IMR-90 (cell line): ENCODE results near the gene ASTN2. TPM values are rescaled to one million over a fixed set of nuclear protein-coding genes. Genes with fewer than 3 reads are reported as not detected.

ENCODE experiments used
- ATAC-seq: fragments of 200-7000 bp; cut with Tn5 transposase; 2 replicates; pipeline ENCODE4 v1.9.1; 2020; ENCODE audit warnings: low read depth, mild to moderate bottlenecking, moderate library complexity
- BruUV-seq: library from RNA; stranded (reverse); fragments of 400-500 nt; replicated peaks from 2 replicates; lab custom pipeline; 2021; lab: Mats Ljungman, UMichigan
- CTCF ChIA-PET: fragments of 300-600 bp; formaldehyde crosslinking; extraction: SDS; loops from one replicate; lab custom pipeline; 2021; ENCODE audit warnings: antibody characterized with exemption; lab: Yijun Ruan, JAX
- POLR2A ChIA-PET: fragments of 300-600 bp; sonication (Branson Sonifier 250); formaldehyde crosslinking; loops from one replicate; lab custom pipeline; 2022; ENCODE audit warnings: antibody characterized with exemption; ENCODE audit not compliant: unreplicated experiment; lab: Charles Lee
- DNase-seq: peaks from one replicate; pipeline ENCODE4 v3.0.0; 2013
- H2AFZ ChIP-seq: replicated peaks from 2 replicates; pipeline ENCODE3; 2013; ENCODE audit warnings: low read length, mild to moderate bottlenecking; ENCODE audit not compliant: poor library complexity
- H2AK5ac ChIP-seq: 2 replicates; pipeline ENCODE4 v1.6.1; 2013; ENCODE audit warnings: low read depth, low read length, inconsistent platforms
- H2AK9ac ChIP-seq: replicated peaks from 2 replicates; pipeline ENCODE3; 2013; ENCODE audit warnings: mild to moderate bottlenecking, low read depth, low read length, moderate library complexity; ENCODE audit not compliant: poor library complexity
- H2BK120ac ChIP-seq: 2 replicates; pipeline ENCODE4 v1.6.1; 2013; ENCODE audit warnings: low read depth, low read length, inconsistent platforms
- H2BK15ac ChIP-seq: 3 replicates; pipeline ENCODE4 v1.6.1; 2013; ENCODE audit warnings: low read depth, low read length, inconsistent platforms
- H2BK20ac ChIP-seq: 2 replicates; pipeline ENCODE4 v1.6.1; 2013; ENCODE audit warnings: low read depth, mild to moderate bottlenecking, inconsistent platforms, low read length, moderate library complexity
- H2BK5ac ChIP-seq: 2 replicates; pipeline ENCODE4 v1.6.1; 2013; ENCODE audit warnings: mild to moderate bottlenecking, low read depth, low read length, inconsistent platforms; ENCODE audit not compliant: poor library complexity, severe bottlenecking
- H3K14ac ChIP-seq: replicated peaks from 2 replicates; pipeline ENCODE4 v1.6.1; 2013; ENCODE audit warnings: low read depth, low read length, inconsistent platforms
- H3K18ac ChIP-seq: 2 replicates; pipeline ENCODE4 v1.6.1; 2013; ENCODE audit warnings: low read depth, low read length, control low read depth
- H3K23ac ChIP-seq: 2 replicates; pipeline ENCODE4 v1.6.1; 2013; ENCODE audit warnings: low read depth, low read length, inconsistent platforms
- H3K27ac ChIP-seq: 2 replicates; pipeline ENCODE4 v1.5.1; 2013; ENCODE audit warnings: mild to moderate bottlenecking, control low read depth, low read length; ENCODE audit not compliant: insufficient read depth
- H3K27me3 ChIP-seq: 2 replicates; pipeline ENCODE4 v1.6.1; 2013; ENCODE audit warnings: low read length; ENCODE audit not compliant: control insufficient read depth, insufficient read depth
- H3K36me3 ChIP-seq: 2 replicates; pipeline ENCODE4 v1.6.1; 2013; ENCODE audit warnings: low read length, mixed read lengths; ENCODE audit not compliant: control insufficient read depth, insufficient read depth
- H3K4ac ChIP-seq: 2 replicates; pipeline ENCODE4 v1.6.1; 2013; ENCODE audit warnings: low read depth, low read length, inconsistent platforms
- H3K4me1 ChIP-seq: 2 replicates; pipeline ENCODE4 v1.6.1; 2013; ENCODE audit warnings: low read length, mixed read lengths; ENCODE audit not compliant: control insufficient read depth, insufficient read depth
- H3K4me2 ChIP-seq: 2 replicates; pipeline ENCODE4 v1.6.1; 2013; ENCODE audit warnings: low read depth, mild to moderate bottlenecking, control low read depth, low read length, moderate library complexity
- H3K4me3 ChIP-seq: 2 replicates; pipeline ENCODE4 v1.5.1; 2013; ENCODE audit warnings: low read depth, mild to moderate bottlenecking, control low read depth, low read length, moderate library complexity; ENCODE audit not compliant: insufficient read depth
- H3K56ac ChIP-seq: 2 replicates; pipeline ENCODE4 v1.6.1; 2013; ENCODE audit warnings: low read length, inconsistent platforms; ENCODE audit not compliant: insufficient read depth; ENCODE audit errors: extremely low read depth
- H3K79me1 ChIP-seq, 2 experiments: 2 replicates each; pipeline ENCODE4 v1.6.1; 2013; ENCODE audit warnings: low read length in 2 of 2, inconsistent platforms in 1 of 2, low read depth in 1 of 2
- H3K9ac ChIP-seq: 2 replicates; pipeline ENCODE4 v1.6.1; 2013; ENCODE audit warnings: low read depth, low read length, control low read depth
- H3K9me1 ChIP-seq: 2 replicates; pipeline ENCODE4 v1.6.1; 2013; ENCODE audit warnings: low read length, inconsistent platforms; ENCODE audit not compliant: insufficient read depth
- H3K9me3 ChIP-seq: 2 replicates; pipeline ENCODE4 v1.6.1; 2013; ENCODE audit warnings: low read length; ENCODE audit not compliant: control insufficient read depth, insufficient read depth
- H4K20me1 ChIP-seq: 2 replicates; pipeline ENCODE4 v1.6.1; 2013; ENCODE audit warnings: low read length, inconsistent platforms; ENCODE audit not compliant: insufficient read depth
- H4K5ac ChIP-seq: 2 replicates; pipeline ENCODE4 v1.6.1; 2013; ENCODE audit warnings: mild to moderate bottlenecking, low read depth, low read length, control low read depth
- H4K8ac ChIP-seq, 2 experiments: 2 replicates each; pipeline ENCODE4 v1.6.1; 2013; ENCODE audit warnings: low read depth in 2 of 2, low read length in 2 of 2, control low read depth in 1 of 2, inconsistent platforms in 1 of 2
- H4K91ac ChIP-seq: 2 replicates; pipeline ENCODE4 v1.6.1; 2013; ENCODE audit warnings: low read depth, low read length, inconsistent platforms; ENCODE audit not compliant: insufficient read depth
- BHLHE40 ChIP-seq: fragments of 150-350 bp; IDR thresholded peaks from 2 replicates; pipeline ENCODE4 v1.6.1; 2016; ENCODE audit warnings: mild to moderate bottlenecking, low read depth, low read length
- FOS ChIP-seq: fragments of 150-350 bp; IDR thresholded peaks from 2 replicates; pipeline ENCODE4 v1.6.1; 2016; ENCODE audit warnings: low read depth, low read length
- RFX5 ChIP-seq: IDR thresholded peaks from 2 replicates; pipeline ENCODE4 v1.8.0; 2012; ENCODE audit warnings: low read depth, mild to moderate bottlenecking, low read length, moderate library complexity
- WGBS, 2 experiments: methylation state at CpG; one replicate each; pipeline versions ENCODE4 v1.1.5 to v1.1.7; 2013; ENCODE audit warnings: missing lambda C conversion rate in 2 of 2; ENCODE audit not compliant: insufficient read length in 1 of 2; ENCODE audit errors: extremely low coverage in 2 of 2; 5-methylcytosine and 5-hydroxymethylcytosine counted together
- dilution Hi-C: fragments of 300-500 bp; cut with HindIII; formaldehyde crosslinking; loops from one replicate; pipeline ENCODE4 v1.14.3; 2018; ENCODE audit warnings: low sequenced_read_pairs; ENCODE audit not compliant: unreplicated experiment
- in situ Hi-C: fragments of 300-500 bp; cut with MboI; formaldehyde crosslinking; loops from 3 replicates; pipeline ENCODE4 v1.14.3; 2019; ENCODE audit warnings: low sequenced_read_pairs, inconsistent platforms, mixed read lengths
- intact Hi-C: fragments of 100-400 bp; cut with micrococcal nuclease; formaldehyde crosslinking; loops from 2 replicates; pipeline ENCODE4 v1.10.0; 2022
- polyA plus RNA-seq, 3 experiments: library from polyadenylated mRNA; depleted of rRNA; stranded (reverse); fragments of >200 nt; gene quantifications; 2 replicates each; pipeline ENCODE4 v1.2.3, GENCODE V29; 2012; ENCODE audit warnings: low replicate concordance in 1 of 3
- total RNA-seq: library from RNA; depleted of rRNA; stranded (reverse); fragments of >200 nt; gene quantifications from 2 replicates; pipeline ENCODE4 v1.2.3, GENCODE V29; 2012

Gene ASTN2
- total and polyA plus RNA-seq, 2 of the 4 experiments (the other 2 are of a cell fraction), result 3.8 to 6.8 TPM

- Histone ChIP-seq H3K14ac (no peak overlapping the region), H3K27me3 (no peaks in the 10 kb centered on the region), H2BK20ac (no peak overlapping the region), H4K5ac (no peak overlapping the region), H3K23ac (no peak overlapping the region), H3K56ac (no peak overlapping the region), H3K18ac (no peak overlapping the region), H2BK15ac (no peak overlapping the region), H2AK9ac (no peak overlapping the region), H4K8ac (no peak overlapping the region; a peak in 1 of 4 replicates), H3K27ac (0 out of 2 replicates have a peak overlapping the region, but pooled peaks have one; percentile 10), H3K79me1 (no peaks in the 10 kb centered on the region), H3K4me3 (no peak overlapping the region), H3K4ac (no peak overlapping the region), H2AK5ac (no peak overlapping the region), H3K4me1 (peaks cover 19% of the 10 kb centered on the region), H3K9me3 (no peaks in the 10 kb centered on the region), H2BK5ac (no peak overlapping the region), H2BK120ac (no peak overlapping the region), H2AFZ (no peak overlapping the region), H3K9ac (no peak overlapping the region), H4K20me1 (no peaks in the 10 kb centered on the region), H3K4me2 (no peak overlapping the region), H4K91ac (no peak overlapping the region), H3K9me1 (no peaks in the 10 kb centered on the region), H3K36me3 (no peaks in the 10 kb centered on the region)
- ChIA-PET CTCF (no interaction called here), POLR2A (no interaction called here)
- dilution Hi-C loops (no loop called here), intact Hi-C loops (no loop called here), in situ Hi-C loops (no loop called here)
- WGBS, 2 experiments, result 59% methylated on average over 4 of the region's 8 CpGs; no CpG with 5 or more reads in 1 of the 2 experiments
- ATAC-seq (peak; percentile 86), DNase-seq (peak; percentile 78)
- TF ChIP-seq RFX5 (no peak), FOS (peak; percentile 59), BHLHE40 (peak; percentile 41)
- no TSS peak for BruUV-seq
Measured at GRCh38 chr9:116543731-116544400, 871.0 kb downstream of the ASTN2 start.
